ENCODE data around the gene C20orf204.
A peak's percentile ranks its signal among the peaks of the same experiment; 100 is the strongest.
"Not testable (repeated sequence)": the region's sequence is repeated elsewhere in the genome, so short reads cannot be mapped to it uniquely, and the experiment has no call there.

The C20orf204 gene, protein sequence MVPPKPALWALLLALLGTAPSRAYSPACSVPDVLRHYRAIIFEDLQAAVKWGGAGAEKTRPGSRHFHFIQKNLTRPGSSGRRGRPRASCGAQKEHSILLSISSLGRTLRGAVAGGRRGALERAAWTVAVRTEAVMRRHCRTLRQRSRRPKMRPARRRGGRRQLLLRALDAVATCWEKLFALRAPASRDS

GRCh38 chr20:64035933-64036345, at the start of gene C20orf204:
C20orf204 (plus strand) TSS chr20:64036182; CDS start chr20:64036324, 142 bp downstream.
- DNase-seq (ENCODE audit: low read depth in 1 of 2, low spot score in 1 of 2): no peak
- no peak for TF ChIP-seq JUND (IDR thresholded peaks at IDR 0.05; ENCODE audit: low read depth)
- in situ Hi-C loops (cut with HindIII; ENCODE audit: low pct_unique_long_range_greater_than_20kb, low sequenced_read_pairs): no loop called here

- TF ChIP-seq JUND (IDR thresholded peaks at IDR 0.05; ENCODE audit: low read depth): no peak
- in situ Hi-C loops (cut with HindIII; ENCODE audit: low pct_unique_long_range_greater_than_20kb, low sequenced_read_pairs): no loop called here
- DNase-seq (ENCODE audit: low read depth in 1 of 2, low spot score in 1 of 2): no peak
Measured at GRCh38 chr20:64000906-64001305, 35.1 kb upstream of the C20orf204 start.

DNA sequence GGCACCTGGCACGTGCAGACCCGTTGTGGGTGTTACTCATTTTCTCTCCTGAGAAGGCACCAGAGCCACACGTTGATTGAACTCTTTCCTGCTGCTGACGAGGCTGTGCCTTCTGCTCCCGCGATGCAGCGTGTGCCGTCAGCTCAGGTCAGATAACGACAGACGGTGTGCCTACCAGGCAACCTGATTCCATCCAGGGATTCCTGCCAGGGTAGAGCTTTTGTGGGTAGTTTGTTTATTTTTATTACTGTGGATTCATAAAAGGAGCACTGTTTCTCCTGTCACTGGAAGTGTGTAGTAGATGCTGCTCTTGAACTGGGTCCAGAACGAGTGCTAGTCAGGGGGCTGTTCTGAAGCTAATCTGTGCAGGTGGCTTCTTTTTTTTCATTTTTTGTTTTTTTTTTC, 34.4 kb upstream of the C20orf204 start:
- in situ Hi-C loops (cut with HindIII; ENCODE audit: low pct_unique_long_range_greater_than_20kb, low sequenced_read_pairs): no loop called here

GRCh38 chr20:64003960-64004725, 31.8 kb upstream of the C20orf204 start:
- no peak for DNase-seq (ENCODE audit: low read depth in 1 of 2, low spot score in 1 of 2)
- in situ Hi-C loops (cut with HindIII; ENCODE audit: low pct_unique_long_range_greater_than_20kb, low sequenced_read_pairs): no loop called here
- TF ChIP-seq JUND (IDR thresholded peaks at IDR 0.05; ENCODE audit: low read depth): no peak

More for the DNA sequence above, 34.4 kb upstream of the C20orf204 start:
- DNase-seq (ENCODE audit: low read depth in 1 of 2, low spot score in 1 of 2): no peak
- TF ChIP-seq JUND (IDR thresholded peaks at IDR 0.05; ENCODE audit: low read depth): no peak

GRCh38 chr20:64005394-64005793, 30.6 kb upstream of the C20orf204 start:
- in situ Hi-C loops (cut with HindIII; ENCODE audit: low pct_unique_long_range_greater_than_20kb, low sequenced_read_pairs): no loop called here
- no peak for TF ChIP-seq JUND (IDR thresholded peaks at IDR 0.05; ENCODE audit: low read depth)
- DNase-seq (ENCODE audit: low read depth in 1 of 2, low spot score in 1 of 2): no peak

- no peak for DNase-seq (ENCODE audit: low read depth in 1 of 2, low spot score in 1 of 2)
- in situ Hi-C loops (cut with HindIII; ENCODE audit: low pct_unique_long_range_greater_than_20kb, low sequenced_read_pairs): no loop called here
- no peak for TF ChIP-seq JUND (IDR thresholded peaks at IDR 0.05; ENCODE audit: low read depth)
Measured at GRCh38 chr20:64006490-64006889, 29.5 kb upstream of the C20orf204 start.

GRCh38 chr20:64006902-64007301, 29.1 kb upstream of the C20orf204 start:
- in situ Hi-C loops (cut with HindIII; ENCODE audit: low pct_unique_long_range_greater_than_20kb, low sequenced_read_pairs): no loop called here
- no peak for TF ChIP-seq JUND (IDR thresholded peaks at IDR 0.05; ENCODE audit: low read depth)
- DNase-seq (ENCODE audit: low read depth in 1 of 2, low spot score in 1 of 2): no peak

DNA sequence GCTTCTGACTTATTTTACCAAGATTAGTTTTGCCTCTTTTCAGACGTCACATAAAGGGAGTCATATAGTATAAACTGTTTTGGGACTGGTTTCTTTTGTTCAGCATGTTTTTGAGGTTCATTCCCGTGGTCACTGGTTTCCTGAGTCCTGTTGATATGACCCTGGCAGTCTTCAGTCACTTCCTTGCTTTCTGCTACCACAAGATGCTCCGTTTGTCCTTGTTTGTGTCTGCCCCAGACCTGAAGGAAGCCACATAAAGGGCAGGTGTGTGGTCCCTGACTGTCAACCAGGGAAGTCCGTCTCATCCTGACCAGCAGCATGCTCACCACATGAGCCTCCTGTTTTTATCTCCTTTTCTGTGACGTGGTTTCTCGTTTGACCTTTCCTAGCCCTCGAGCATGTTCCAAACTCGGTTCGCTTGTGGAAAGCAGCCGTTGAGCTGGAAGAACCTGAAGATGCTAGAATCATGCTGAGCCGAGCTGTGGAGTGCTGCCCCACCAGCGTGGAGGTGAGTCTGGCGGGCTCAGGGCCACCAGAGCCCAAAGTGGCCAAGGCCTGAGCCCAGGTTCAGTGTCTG, 26.1 kb upstream of the C20orf204 start:
- no peak for DNase-seq (ENCODE audit: low read depth in 1 of 2, low spot score in 1 of 2)
- in situ Hi-C loops (cut with HindIII; ENCODE audit: low pct_unique_long_range_greater_than_20kb, low sequenced_read_pairs): no loop called here
- TF ChIP-seq JUND (IDR thresholded peaks at IDR 0.05; ENCODE audit: low read depth): no peak

DNA sequence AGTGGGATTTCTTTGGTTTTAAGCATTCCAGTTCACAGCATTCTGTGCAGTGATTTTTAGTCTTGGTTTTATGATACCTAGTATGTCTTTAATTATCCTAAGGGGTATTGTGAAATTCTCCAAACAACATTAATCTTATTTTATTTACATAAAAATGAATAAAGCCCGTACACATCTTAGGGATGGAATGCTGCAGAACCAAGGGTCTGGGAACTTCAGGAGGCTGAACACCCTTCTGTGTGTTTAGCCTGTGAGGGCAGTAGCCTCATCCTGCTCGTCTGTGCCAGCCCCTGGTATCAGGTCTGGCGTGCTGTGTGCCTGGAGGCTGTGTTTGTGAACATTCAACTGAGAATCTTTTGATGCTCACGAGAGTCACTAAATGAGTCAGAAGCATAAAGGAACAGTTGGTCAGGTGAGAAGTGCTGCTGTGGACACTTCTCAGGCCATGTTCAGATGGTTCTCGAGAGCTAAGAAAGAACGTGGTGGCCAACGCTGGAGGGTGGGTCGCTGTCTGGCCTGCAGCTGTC, 25.2 kb upstream of the C20orf204 start:
- DNase-seq (ENCODE audit: low read depth in 1 of 2, low spot score in 1 of 2): peak in 1 of 2 experiments; percentile 37
- in situ Hi-C loops (cut with HindIII; ENCODE audit: low pct_unique_long_range_greater_than_20kb, low sequenced_read_pairs): no loop called here
- TF ChIP-seq JUND (IDR thresholded peaks at IDR 0.05; ENCODE audit: low read depth): no peak

GRCh38 chr20:64011366-64011779, 24.6 kb upstream of the C20orf204 start:
- in situ Hi-C loops (cut with HindIII; ENCODE audit: low pct_unique_long_range_greater_than_20kb, low sequenced_read_pairs): no loop called here
- no peak for DNase-seq (ENCODE audit: low read depth in 1 of 2, low spot score in 1 of 2)
- TF ChIP-seq JUND (IDR thresholded peaks at IDR 0.05; ENCODE audit: low read depth): no peak

DNA sequence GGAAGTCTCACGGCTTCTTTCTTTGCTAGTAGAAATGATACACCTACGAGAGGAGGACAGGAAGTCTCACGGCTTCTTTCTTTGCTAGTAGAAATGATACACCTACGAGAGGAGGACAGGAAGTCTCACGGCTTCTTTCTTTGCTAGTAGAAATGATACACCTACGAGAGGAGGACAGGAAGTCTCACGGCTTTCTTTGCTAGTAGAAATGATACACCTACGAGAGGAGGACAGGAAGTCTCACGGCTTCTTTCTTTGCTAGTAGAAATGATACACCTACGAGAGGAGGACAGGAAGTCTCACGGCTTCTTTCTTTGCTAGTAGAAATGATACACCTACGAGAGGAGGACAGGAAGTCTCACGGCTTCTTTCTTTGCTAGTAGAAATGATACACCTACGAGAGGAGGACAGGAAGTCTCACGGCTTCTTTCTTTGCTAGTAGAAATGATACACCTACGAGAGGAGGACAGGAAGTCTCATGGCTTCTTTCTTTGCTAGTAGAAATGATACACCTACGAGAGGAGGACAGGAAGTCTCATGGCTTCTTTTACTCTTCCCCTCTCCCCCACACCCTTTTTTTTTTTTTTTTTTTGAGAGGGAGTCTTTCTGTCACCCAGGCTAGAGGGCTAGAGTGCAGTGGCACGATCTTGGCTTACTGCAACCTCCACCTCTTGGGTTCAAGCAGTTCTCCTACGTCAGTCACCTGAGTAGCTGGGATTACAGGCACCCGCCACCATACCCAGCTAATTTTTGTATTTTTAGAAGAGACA, 23.4 kb upstream of the C20orf204 start:
- in situ Hi-C loops (cut with HindIII; ENCODE audit: low pct_unique_long_range_greater_than_20kb, low sequenced_read_pairs); DNase-seq (ENCODE audit: low read depth in 1 of 2, low spot score in 1 of 2): not testable (repeated sequence)

- in situ Hi-C loops (cut with HindIII; ENCODE audit: low pct_unique_long_range_greater_than_20kb, low sequenced_read_pairs): no loop called here
- DNase-seq (ENCODE audit: low read depth in 1 of 2, low spot score in 1 of 2): no peak
- TF ChIP-seq JUND (IDR thresholded peaks at IDR 0.05; ENCODE audit: low read depth): no peak
Measured at GRCh38 chr20:64015635-64016034, 20.3 kb upstream of the C20orf204 start.

All from T47D (cell line).